Smooth muscle cell (in vitro differentiated cells): Measurements from ENCODE around the gene HEG1. TPM values are rescaled to one million over a fixed set of nuclear protein-coding genes. Genes with fewer than 3 reads are reported as not detected.
A peak's percentile ranks its signal among the peaks of the same experiment; 100 is the strongest.

Source experiments
- DNase-seq: peaks from one replicate; lab custom pipeline; 2025; ENCODE audit not compliant: unreplicated experiment; lab: John Stamatoyannopoulos, UW
- H2AFZ ChIP-seq: fragments of 200-600 bp; sonication (generic); 2 replicates; pipeline ENCODE4 v1.6.0; 2016; ENCODE audit warnings: antibody characterized with exemption, low read depth, mild to moderate bottlenecking
- H3F3A ChIP-seq: fragments of 200-600 bp; sonication (generic); 2 replicates; pipeline ENCODE4 v1.6.0; 2017; ENCODE audit warnings: antibody characterized with exemption, low read depth
- H3K27ac ChIP-seq: fragments of 200-600 bp; sonication (generic); 2 replicates; pipeline ENCODE4 v1.5.1; 2016; ENCODE audit warnings: low read depth, mild to moderate bottlenecking
- H3K27me3 ChIP-seq: fragments of 200-600 bp; sonication (generic); 2 replicates; pipeline ENCODE4 v1.6.1; 2016; ENCODE audit warnings: low read depth, mild to moderate bottlenecking
- H3K36me3 ChIP-seq: fragments of 200-600 bp; sonication (generic); 2 replicates; pipeline ENCODE4 v1.5.1; 2016; ENCODE audit warnings: low read depth
- H3K4me1 ChIP-seq: fragments of 200-600 bp; sonication (generic); 2 replicates; pipeline ENCODE4 v1.5.1; 2016; ENCODE audit warnings: low read depth
- H3K4me2 ChIP-seq: fragments of 200-600 bp; sonication (generic); 2 replicates; pipeline ENCODE4 v1.6.0; 2016; ENCODE audit warnings: mild to moderate bottlenecking
- H3K4me3 ChIP-seq: fragments of 200-600 bp; sonication (generic); 2 replicates; pipeline ENCODE4 v1.5.1; 2016; ENCODE audit warnings: mild to moderate bottlenecking
- H3K79me2 ChIP-seq: fragments of 200-600 bp; sonication (generic); 2 replicates; pipeline ENCODE4 v1.6.0; 2016; ENCODE audit warnings: low read depth, mild to moderate bottlenecking
- H3K9ac ChIP-seq: fragments of 200-600 bp; sonication (generic); 2 replicates; pipeline ENCODE4 v1.6.0; 2016; ENCODE audit warnings: low read depth
- H3K9me3 ChIP-seq: fragments of 200-600 bp; sonication (generic); replicated peaks from 2 replicates; pipeline ENCODE4 v1.5.1; 2016; ENCODE audit warnings: low read depth
- H4K20me1 ChIP-seq: fragments of 200-600 bp; sonication (generic); 2 replicates; pipeline ENCODE4 v1.6.0; 2016; ENCODE audit warnings: low read depth
- WGBS: methylation state at CpG from one replicate; pipeline ENCODE4 v1.1.7; 2016; ENCODE audit warnings: low lambda C conversion rate; 5-methylcytosine and 5-hydroxymethylcytosine counted together
- polyA plus RNA-seq: library from polyadenylated mRNA; unstranded; fragments of >200 nt; fragmentation: Nextera tagmentation; extraction: Ambion mirVana; gene quantifications from 2 replicates; pipeline ENCODE4 v1.2.1, GENCODE V29; 2016
- total RNA-seq: library from RNA; depleted of rRNA; stranded (reverse); fragments of >200 nt; gene quantifications from 2 replicates; pipeline ENCODE4 v1.2.3, GENCODE V29; 2014
- TF ChIP-seq, protein P1 (sequence below): fragments of 200-600 bp; sonication (generic); IDR thresholded peaks from 2 replicates; pipeline ENCODE4 v1.5.1; 2017; ENCODE audit warnings: borderline replicate concordance, mild to moderate bottlenecking, antibody characterized with exemption; ENCODE audit not compliant: insufficient read depth, poor library complexity, severe bottlenecking

HEG1 gene, protein sequence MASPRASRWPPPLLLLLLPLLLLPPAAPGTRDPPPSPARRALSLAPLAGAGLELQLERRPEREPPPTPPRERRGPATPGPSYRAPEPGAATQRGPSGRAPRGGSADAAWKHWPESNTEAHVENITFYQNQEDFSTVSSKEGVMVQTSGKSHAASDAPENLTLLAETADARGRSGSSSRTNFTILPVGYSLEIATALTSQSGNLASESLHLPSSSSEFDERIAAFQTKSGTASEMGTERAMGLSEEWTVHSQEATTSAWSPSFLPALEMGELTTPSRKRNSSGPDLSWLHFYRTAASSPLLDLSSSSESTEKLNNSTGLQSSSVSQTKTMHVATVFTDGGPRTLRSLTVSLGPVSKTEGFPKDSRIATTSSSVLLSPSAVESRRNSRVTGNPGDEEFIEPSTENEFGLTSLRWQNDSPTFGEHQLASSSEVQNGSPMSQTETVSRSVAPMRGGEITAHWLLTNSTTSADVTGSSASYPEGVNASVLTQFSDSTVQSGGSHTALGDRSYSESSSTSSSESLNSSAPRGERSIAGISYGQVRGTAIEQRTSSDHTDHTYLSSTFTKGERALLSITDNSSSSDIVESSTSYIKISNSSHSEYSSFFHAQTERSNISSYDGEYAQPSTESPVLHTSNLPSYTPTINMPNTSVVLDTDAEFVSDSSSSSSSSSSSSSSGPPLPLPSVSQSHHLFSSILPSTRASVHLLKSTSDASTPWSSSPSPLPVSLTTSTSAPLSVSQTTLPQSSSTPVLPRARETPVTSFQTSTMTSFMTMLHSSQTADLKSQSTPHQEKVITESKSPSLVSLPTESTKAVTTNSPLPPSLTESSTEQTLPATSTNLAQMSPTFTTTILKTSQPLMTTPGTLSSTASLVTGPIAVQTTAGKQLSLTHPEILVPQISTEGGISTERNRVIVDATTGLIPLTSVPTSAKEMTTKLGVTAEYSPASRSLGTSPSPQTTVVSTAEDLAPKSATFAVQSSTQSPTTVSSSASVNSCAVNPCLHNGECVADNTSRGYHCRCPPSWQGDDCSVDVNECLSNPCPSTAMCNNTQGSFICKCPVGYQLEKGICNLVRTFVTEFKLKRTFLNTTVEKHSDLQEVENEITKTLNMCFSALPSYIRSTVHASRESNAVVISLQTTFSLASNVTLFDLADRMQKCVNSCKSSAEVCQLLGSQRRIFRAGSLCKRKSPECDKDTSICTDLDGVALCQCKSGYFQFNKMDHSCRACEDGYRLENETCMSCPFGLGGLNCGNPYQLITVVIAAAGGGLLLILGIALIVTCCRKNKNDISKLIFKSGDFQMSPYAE (N-terminal part only)
- total RNA-seq: 43.5 and 50.3 TPM in 2 replicates
- polyA plus RNA-seq: 28.0 and 32.8 TPM in 2 replicates

DNA sequence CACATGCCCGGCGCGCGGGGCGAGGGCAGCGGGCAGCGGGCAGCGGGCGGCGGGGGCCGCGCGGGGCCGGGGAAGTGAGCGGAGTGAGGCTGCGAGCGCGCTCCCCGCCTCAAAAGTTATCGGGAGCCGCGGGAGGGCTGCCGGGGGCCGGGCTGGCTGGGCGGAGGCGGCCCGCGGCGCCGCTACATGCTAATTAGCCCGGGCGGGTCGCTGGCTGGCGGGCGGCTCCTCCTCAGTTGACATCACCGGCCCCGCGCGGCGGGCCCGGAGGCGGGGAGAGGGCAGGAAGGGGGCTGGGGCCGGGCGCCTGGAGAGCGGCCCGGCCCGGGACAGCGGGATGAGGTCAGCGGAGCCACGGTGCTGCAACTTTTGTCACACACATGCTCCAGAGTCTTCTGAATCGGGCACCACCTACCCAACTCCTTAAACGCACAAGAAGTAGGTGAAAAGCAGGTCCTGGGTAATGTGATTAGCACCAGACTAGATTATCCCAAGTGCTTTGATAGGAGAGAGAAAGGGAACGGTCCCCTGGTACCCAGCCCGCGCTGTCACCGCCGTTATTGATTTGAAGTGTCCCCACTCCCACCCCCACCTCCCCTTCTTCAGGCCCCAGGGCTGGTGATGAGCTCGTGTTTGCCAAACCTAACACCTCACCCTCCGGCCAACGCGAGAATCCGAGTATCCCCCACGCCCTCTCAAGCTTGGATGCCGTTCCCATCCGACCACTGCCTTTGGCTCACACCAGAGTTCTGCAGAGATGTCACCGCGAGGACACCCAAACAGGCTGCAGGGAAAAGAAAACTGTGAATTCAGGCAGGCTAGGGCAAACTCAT, at the start of gene HEG1:
Gene HEG1 (minus strand): TSS at position 85 of the 833 bp plus-strand sequence. CDS start 107 bp downstream, outside the sequence.
- peak within 1 kb of the TSS; percentile 82 for H3K27ac ChIP-seq
- H3K9ac ChIP-seq: peak within 1 kb of the TSS; percentile 67
- H3K4me1 ChIP-seq: peaks cover 41% of the 10 kb centered on the region
- WGBS: 3% methylated on average over 22 of the region's 67 CpGs
- peaks cover 29% of the 10 kb centered on the region for H3K79me2 ChIP-seq
- H3F3A ChIP-seq: peaks cover 41% of the 10 kb centered on the region
- H3K36me3 ChIP-seq: no peaks in the 10 kb centered on the region
- DNase-seq: peak; percentile 72
- H3K27me3 ChIP-seq: no peaks in the 10 kb centered on the region
- no peaks in the 10 kb centered on the region for H3K9me3 ChIP-seq
- TF ChIP-seq, protein P1, sequence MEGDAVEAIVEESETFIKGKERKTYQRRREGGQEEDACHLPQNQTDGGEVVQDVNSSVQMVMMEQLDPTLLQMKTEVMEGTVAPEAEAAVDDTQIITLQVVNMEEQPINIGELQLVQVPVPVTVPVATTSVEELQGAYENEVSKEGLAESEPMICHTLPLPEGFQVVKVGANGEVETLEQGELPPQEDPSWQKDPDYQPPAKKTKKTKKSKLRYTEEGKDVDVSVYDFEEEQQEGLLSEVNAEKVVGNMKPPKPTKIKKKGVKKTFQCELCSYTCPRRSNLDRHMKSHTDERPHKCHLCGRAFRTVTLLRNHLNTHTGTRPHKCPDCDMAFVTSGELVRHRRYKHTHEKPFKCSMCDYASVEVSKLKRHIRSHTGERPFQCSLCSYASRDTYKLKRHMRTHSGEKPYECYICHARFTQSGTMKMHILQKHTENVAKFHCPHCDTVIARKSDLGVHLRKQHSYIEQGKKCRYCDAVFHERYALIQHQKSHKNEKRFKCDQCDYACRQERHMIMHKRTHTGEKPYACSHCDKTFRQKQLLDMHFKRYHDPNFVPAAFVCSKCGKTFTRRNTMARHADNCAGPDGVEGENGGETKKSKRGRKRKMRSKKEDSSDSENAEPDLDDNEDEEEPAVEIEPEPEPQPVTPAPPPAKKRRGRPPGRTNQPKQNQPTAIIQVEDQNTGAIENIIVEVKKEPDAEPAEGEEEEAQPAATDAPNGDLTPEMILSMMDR: no peak
- H3K4me2 ChIP-seq: peak within 1 kb of the TSS; percentile 92
- H2AFZ ChIP-seq: no peak within 1 kb of the TSS
- H4K20me1 ChIP-seq: peaks cover 39% of the 10 kb centered on the region
- H3K4me3 ChIP-seq: peak within 1 kb of the TSS; percentile 83

DNA sequence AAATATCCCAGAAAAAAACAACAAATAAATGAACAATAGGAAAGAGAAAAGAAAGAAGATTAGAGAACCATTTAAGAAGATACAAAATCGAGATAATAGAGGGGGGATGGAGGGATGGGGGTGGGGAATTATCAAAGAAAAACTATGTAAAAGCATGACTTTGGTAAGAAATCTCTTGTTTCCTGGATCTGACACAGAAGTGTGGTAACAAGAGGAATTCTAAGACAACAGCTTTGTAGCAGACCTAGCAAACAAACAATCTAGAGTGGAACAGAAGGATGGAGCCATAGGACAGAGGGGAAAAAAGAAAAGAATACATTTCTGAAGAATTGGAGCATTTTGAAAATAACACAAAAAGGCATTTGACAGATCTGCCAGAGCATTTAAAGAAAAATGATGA, 49.3 kb upstream of the HEG1 start:
- H3K4me3 ChIP-seq: no peak overlapping the region

DNA sequence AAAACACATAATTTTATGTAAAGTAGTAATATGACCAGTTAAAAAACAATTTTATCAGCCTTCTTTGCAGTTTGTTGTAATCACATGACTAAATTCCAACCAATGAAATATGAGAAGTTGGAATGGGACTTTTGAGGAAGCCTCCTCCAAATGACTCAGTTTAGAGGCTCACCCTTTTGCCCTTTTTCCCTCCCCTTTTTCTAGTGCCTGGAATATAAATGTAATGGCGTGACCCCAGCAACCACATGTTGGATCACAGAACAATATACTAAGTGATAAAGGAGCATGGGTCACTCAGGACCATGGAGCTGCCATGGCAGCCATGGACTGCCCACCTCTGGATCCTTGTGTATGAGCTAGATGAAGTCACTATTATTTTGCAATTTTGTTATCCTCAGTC, 48.8 kb upstream of the HEG1 start:
- TF ChIP-seq, protein P1: no peak
- H3K4me1 ChIP-seq: peaks cover 11% of the 10 kb centered on the region
- no peak overlapping the region for H3K9ac ChIP-seq
- no peak overlapping the region for H3K4me2 ChIP-seq
- H4K20me1 ChIP-seq: no peaks in the 10 kb centered on the region
- peaks cover 4% of the 10 kb centered on the region for H3K36me3 ChIP-seq
- H3K79me2 ChIP-seq: peaks cover 34% of the 10 kb centered on the region
- H3K9me3 ChIP-seq: no peaks in the 10 kb centered on the region
- peaks cover 10% of the 10 kb centered on the region for H3F3A ChIP-seq
- no peaks in the 10 kb centered on the region for H3K27me3 ChIP-seq
- H3K4me3 ChIP-seq: no peak overlapping the region
- WGBS: 100% methylated on average over 1 of the region's 1 CpG
- DNase-seq: no peak
- H3K27ac ChIP-seq: no peak overlapping the region
- no peak overlapping the region for H2AFZ ChIP-seq

More for the DNA sequence above, 49.3 kb upstream of the HEG1 start:
- Histone ChIP-seq H3K36me3 (no peaks in the 10 kb centered on the region), H3F3A (peaks cover 7% of the 10 kb centered on the region), H3K9me3 (no peaks in the 10 kb centered on the region), H3K27ac (no peak overlapping the region), H3K4me2 (no peak overlapping the region), H4K20me1 (no peaks in the 10 kb centered on the region), H3K9ac (no peak overlapping the region), H3K27me3 (no peaks in the 10 kb centered on the region), H2AFZ (no peak overlapping the region), H3K79me2 (peaks cover 30% of the 10 kb centered on the region), H3K4me1 (peaks cover 14% of the 10 kb centered on the region)
- DNase-seq: no peak
- WGBS: 88% methylated on average over 1 of the region's 1 CpG
- TF ChIP-seq, protein P1: no peak
